GM21825 (cell line): ENCODE measurements around the gene THADA.
A peak's percentile ranks its signal among the peaks of the same experiment; 100 is the strongest.

ENCODE experiments used
- ATAC-seq: cut with Tn5 transposase; IDR thresholded peaks from one replicate; pipeline ENCODE4 v1.9.1; 2021; ENCODE audit warnings: mild to moderate bottlenecking, moderate library complexity; ENCODE audit not compliant: unreplicated experiment

THADA gene

GRCh38 chr2:43259512-43259911 lies 336.3 kb downstream of the THADA start:
- no peak for ATAC-seq

GRCh38 chr2:43258547-43259156 lies 337.2 kb downstream of the THADA start:
- no peak for ATAC-seq

GRCh38 chr2:43255296-43255910 lies 340.4 kb downstream of the THADA start:
- ATAC-seq = no peak

GRCh38 chr2:43254331-43254730 lies 341.5 kb downstream of the THADA start:
- no peak for ATAC-seq

- ATAC-seq = no peak
These were observed 344.6 kb downstream of the THADA start for GRCh38 chr2:43251171-43251731.

- no peak for ATAC-seq
These were observed 345.8 kb downstream of the THADA start for GRCh38 chr2:43250015-43250414.

- ATAC-seq = no peak
These were observed 347.2 kb downstream of the THADA start for GRCh38 chr2:43248621-43249020.

- ATAC-seq = no peak
These were observed 349.2 kb downstream of the THADA start for GRCh38 chr2:43246641-43247040.

- ATAC-seq = no peak
These were observed 354.3 kb downstream of the THADA start for GRCh38 chr2:43241558-43241957.

- ATAC-seq = no peak
These were observed 355.1 kb downstream of the THADA start for GRCh38 chr2:43240766-43241150.

GRCh38 chr2:43239981-43240765 lies 355.7 kb downstream of the THADA start:
- peak; percentile 45 for ATAC-seq

- no peak for ATAC-seq
These were observed 357.0 kb downstream of the THADA start for GRCh38 chr2:43238813-43239212.

GRCh38 chr2:43238176-43238575 lies 357.7 kb downstream of the THADA start:
- ATAC-seq = no peak

- ATAC-seq = no peak
These were observed 362.3 kb downstream of the THADA start for GRCh38 chr2:43233218-43234212.

- ATAC-seq = no peak
These were observed 364.6 kb downstream of the THADA start for GRCh38 chr2:43230951-43231827.

GRCh38 chr2:43230351-43230885 lies 365.4 kb downstream of the THADA start:
- no peak for ATAC-seq

GRCh38 chr2:43228756-43229659 lies 366.8 kb downstream of the THADA start:
- ATAC-seq = no peak

GRCh38 chr2:43228321-43228751 lies 367.5 kb downstream of the THADA start:
- ATAC-seq = no peak
